ENCODE measurements around the gene TXN2.
"Not testable (repeated sequence)": the region's sequence is repeated elsewhere in the genome, so short reads cannot be mapped to it uniquely, and the experiment has no call there.

TXN2 gene

DNA sequence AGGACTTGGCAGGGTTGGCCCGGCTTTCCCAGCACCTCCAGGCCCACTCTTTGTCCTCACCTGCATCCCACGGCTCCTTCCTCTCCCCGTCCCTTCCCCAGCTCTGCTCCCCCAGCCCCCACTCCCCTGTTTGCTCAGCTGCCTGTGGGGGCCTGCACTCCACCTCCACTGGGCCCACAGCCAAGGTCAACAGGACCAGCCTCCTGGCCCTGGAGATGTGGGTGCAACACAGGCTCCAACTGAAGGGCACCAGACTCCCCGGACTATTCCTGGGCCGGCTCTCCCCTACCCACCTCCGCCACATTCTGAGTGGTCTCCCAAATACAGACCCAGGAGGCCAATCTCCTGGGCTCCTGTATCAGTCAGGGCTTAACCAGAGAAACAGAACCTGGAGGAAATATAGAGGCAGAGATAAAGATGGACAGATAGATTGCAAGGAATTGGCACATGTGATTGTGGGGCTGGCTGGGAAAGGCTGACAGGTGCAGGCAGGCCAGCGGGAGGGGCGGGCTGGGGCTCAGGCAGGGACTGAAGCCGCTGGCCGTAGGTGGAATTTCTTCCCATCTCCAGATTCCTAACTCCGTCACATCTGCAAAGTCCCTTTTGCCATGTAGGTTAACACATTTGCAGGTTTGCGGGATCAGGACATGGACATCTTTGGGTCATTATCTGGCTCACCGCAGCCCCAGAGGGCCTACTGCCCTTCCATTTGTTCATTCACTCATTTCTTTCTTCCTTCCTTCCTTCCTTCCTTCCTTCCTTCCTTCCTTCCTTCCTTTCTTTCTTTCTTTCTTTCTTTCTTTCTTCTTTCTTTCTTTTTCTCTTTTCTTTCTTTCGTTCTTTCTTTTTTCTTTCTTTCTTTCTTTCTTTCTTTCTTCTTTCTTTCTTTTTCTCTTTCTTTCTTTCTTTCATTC lies 47.9 kb downstream of the TXN2 start:
- in situ Hi-C loops (cut with HindIII; ENCODE audit: low sequenced_read_pairs): no loop called here

DNA sequence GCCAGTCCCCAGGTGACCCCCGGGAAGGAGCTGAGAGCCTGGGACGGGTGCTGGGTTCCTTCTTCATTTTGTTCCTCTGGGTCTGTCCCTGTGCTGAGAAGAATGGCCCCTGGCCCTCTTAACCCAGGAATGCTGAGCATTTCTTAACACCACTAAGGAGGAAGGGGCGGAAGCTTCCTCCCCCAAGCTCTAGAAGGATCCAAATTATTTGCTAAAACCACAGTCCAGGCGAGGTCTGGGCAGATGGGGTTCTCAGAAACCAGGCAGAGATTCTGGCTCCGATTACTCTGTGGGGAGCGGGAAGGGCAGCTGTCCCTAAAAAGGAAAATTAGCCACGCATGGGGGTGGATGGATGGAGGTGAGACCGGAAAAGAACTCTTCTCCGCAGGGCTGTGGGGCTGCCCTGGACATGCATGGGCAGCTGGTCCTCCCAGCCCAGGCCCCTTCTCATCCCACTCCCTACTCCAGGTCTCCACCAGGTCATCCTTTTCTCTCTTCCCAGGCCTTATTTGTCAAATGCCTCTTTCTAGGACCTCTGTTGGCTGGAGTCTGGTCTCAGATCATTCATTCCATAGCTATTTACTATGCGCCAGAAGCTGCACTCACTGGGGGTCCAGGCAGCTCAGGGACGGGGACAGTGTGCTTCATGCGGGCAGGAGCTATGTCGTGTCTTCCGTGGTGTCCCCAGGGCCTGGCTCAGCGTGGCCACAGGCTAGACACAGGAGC lies 48.7 kb downstream of the TXN2 start:
- in situ Hi-C loops (cut with HindIII; ENCODE audit: low sequenced_read_pairs): no loop called here

DNA sequence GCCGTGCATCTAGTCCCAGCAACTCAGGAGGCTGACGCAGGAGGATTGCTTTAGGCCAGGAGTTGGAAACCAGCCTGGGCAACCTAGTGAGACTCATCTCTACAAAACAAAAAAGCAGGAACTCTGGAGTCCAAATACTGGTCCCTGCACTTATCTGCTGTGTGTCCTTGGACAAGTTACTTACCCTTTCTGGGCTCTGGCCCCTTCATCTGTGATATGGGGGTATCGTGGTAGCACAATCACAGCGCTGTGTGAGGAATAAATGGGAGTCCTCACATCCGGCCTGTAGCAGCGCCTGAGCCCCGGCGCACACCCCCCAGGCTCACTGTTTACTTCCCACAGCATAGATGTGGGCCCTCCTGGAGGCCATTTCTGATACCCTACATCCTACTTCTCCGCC lies 49.5 kb downstream of the TXN2 start:
- in situ Hi-C loops (cut with HindIII; ENCODE audit: low sequenced_read_pairs): no loop called here

DNA sequence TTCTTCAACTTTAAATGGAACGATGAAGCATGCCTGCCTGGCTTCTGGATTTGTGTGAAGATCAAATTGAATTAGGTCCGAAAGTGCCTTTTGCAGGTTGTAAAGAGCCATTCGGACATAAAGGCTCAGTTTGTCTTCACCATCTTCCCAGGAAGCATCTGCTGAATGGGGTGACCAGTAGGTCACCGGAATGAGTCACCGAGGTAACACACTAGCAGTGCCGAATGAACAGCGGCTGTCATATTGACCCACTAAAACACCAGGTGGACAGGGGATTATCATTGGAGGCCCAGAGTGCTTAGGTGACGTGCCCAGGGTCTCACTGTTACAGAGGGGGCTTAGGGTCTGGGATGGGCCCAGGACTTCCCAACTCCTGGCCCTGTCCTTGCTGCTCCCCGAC lies 50.6 kb downstream of the TXN2 start:
- in situ Hi-C loops (cut with HindIII; ENCODE audit: low sequenced_read_pairs): no loop called here

DNA sequence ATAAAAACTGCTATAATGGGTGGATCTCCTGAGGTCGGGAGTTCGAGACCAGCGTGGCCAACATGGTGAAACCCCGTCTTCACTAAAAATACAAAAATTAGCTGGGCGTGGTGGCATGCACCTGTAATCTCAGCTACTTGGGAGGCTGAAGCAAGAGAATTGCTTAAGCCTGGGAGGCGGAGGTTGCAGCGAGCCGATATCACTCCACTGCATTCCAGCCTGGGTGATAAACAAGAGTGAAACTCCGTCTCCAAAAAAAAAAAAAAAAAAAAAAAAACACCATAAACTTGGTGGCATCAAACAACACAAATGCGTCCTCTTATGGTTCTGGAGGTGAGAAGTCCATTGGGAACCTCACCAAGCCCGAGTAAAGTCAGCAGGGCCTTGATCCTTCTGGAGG lies 53.5 kb downstream of the TXN2 start:
- in situ Hi-C loops (cut with HindIII; ENCODE audit: low sequenced_read_pairs): not testable (repeated sequence)

DNA sequence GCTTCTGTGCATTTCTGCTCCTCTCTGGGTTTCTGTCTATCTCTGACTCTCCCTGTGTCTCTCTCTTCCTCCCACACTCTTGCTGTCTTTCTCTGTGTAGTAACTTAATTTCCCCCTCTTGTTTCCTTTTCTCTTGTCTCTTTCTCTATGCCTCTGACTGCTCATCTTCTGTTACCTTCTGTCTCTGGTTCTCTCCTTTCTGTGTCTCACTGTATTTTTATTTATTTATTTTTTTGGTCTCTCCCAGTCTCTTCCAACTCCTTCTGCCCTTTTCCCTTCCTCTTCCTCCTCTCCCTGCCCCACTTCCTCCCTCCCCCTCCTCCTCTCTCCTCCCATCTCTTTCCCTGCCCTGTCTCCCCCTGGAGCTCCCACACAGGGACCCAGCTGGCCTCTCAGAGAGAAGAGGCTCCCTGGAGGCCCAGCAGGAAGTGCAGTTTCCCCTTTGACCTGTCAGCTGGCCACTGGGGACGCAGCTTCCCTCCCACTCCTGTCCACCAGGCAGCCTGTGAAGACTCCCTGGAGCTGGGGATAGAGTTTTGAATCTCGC lies 55.4 kb downstream of the TXN2 start:
- in situ Hi-C loops (cut with HindIII; ENCODE audit: low sequenced_read_pairs): no loop called here

DNA sequence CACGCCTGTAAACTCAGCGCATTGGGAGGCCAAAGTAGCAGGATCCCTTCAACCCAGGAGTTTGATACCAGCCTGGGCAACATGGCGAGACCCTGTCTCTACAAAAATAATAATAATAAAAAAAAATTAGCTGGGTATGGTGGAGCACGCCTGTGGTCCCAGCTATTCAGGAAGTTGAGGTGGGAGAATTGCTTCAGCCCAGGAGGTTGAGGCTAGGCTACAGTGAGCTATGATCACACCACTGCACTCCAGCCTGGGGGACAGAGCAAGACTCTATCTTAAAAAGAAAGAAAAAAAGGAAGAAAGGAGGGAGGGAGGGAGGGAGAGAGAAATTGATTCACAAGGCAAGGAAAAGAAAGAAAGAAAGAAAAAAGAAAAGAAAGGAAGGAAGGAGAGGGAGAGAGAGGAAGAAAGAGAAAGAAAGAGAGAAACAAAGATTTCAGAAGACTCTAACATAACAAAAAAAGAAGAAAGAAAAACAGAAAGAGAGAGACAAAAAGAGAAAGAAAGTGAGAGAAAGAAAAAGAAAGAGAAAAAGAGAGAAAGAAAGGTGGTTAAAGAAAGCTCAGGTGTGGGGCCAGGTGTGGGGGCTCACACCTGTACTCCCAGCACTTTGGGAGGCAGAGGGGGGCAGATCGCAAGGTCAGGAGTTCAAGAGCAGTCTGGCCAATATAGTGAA lies 56.4 kb downstream of the TXN2 start:
- in situ Hi-C loops (cut with HindIII; ENCODE audit: low sequenced_read_pairs): no loop called here

DNA sequence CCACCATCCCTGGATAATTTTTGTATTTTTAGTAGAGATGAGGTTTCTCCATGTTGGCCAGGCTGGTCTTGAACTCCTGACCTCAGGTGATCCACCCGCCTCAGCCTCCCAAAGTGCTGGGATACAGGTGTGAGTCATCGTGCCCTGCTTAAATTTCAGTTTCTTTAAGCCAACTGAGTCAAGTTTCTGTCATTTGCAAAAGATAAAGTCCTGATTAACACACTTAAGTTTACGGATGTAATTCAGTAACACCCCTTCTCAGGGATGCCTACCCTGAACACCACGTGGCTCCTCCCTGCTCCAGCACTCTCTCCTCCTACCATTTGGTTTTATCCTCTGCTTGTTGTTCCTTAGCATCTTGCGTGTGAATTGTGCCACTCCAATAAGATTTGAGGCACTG lies 57.0 kb downstream of the TXN2 start:
- in situ Hi-C loops (cut with HindIII; ENCODE audit: low sequenced_read_pairs): not testable (repeated sequence)

DNA sequence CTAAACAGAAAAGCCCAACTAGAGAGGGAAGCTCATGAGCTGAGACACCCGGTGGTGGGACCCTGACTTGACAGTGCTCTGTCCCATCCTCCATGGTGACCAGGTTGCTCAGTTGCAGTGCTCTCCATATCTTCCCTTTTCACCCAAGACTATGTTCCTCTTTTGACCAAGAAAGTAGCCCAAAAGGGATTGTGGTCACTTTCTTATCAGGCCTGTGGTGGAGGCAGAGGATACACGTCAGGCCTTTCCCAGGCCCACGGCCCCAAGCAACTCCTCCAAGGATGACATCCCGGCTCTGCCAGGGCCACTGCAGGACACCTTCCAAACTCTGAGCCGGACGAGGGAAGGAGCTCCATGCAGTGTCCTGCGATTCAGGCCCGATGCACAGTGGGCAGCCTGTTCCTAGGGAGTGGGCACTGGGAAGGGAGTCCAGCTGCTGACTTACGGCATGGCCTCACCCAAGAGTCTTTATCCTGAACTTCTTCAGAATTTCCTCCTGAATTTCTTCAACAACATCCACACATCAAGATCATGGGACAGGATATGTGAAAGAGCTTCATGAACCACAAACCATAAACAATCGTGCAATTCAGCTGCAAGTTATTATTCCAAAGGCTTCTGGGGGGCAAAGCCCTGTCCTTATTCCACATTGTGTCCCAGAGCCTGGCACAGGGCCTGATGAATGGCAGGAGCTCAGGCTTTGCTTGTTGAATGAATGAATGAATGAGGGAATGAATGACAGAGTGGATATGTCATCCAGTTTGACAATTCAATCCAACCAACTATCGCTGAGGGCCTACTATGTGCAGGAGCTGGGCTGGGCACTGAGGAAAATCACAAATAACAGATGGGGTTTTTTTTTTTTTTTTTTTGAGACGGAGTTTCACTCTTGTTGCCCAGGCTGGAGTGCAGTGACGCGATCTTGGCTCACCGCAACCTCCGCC lies 57.7 kb downstream of the TXN2 start:
- in situ Hi-C loops (cut with HindIII; ENCODE audit: low sequenced_read_pairs): no loop called here

DNA sequence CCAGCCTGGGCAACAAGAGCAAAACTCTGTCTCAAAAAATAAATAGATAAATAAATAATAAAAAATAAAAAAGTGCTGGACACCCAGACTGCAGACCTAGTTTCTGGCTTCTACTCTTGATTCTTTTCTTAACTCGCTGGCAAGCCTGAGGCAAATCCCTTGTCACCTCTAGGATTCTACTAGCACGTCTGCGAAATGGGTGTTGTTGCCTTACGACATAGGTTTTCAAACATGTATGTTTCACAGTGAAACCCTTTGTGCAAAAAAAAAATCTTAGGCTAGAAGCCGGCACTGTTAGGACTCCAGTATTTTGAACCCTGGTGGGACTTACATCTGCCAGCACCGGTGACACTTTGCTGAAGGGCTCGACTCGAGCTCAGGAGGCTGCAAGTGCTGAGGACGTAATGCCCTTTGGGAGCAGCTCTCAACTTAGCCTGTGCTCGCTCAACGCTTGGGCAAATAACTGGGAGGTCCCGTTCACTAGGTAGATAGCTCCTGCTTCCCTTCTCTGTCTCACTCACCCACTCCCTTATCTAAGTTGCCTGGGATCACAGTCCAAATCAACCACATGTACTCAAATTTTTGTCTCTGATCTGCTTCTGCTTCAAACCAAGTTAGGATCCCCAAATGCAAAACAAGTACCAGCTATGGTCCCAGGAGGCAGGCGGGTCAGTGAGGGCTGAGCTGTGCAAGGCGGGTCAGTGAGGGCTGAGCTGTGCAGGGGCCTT lies 59.0 kb downstream of the TXN2 start:
- in situ Hi-C loops (cut with HindIII; ENCODE audit: low sequenced_read_pairs): no loop called here

DNA sequence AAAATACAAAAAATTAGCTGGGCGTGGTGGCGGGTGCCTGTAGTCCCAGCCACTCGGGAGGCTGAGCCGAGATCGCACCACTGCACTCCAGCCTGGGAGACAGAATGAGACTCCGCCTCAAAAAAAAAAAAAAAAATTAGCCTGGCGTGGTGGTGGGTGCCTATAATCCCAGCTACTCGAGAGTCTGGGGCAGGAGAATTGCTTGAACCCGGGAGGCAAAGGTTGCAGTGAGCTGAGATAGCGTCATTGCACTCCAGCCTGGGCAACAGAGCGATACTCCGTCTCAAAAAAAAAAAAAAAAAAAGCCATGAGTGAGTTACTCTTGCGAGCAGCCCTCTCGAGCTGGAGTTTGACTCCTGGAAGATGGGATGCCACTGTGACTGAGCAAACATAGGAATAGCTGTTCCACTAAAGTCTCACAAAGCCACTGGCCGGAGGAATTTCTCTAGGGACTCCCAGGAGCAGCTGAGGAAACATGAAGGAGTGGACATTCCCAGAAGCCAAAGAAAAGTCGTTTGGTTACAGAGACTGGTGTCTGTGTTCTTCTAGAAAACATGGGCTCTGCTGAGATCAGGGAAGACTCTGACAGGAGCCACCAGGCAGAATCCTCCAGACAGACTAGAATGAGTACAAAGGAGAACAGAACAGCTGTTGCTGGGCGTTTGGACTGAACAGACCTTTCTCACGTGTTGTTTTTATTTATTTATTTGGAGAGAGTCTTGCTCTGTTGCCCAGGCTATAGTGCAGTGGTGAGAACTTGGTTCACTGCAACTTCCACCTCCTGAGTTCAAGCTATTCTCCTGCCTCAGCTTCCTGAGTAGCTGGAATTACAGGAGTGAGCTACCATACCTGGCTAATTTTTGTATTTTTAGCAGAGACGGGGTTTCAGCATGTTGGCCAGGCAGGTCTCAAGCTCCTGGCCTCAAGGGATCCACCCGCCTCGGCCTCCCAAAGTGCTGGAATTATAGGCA lies 61.2 kb downstream of the TXN2 start:
- in situ Hi-C loops (cut with HindIII; ENCODE audit: low sequenced_read_pairs): no loop called here

DNA sequence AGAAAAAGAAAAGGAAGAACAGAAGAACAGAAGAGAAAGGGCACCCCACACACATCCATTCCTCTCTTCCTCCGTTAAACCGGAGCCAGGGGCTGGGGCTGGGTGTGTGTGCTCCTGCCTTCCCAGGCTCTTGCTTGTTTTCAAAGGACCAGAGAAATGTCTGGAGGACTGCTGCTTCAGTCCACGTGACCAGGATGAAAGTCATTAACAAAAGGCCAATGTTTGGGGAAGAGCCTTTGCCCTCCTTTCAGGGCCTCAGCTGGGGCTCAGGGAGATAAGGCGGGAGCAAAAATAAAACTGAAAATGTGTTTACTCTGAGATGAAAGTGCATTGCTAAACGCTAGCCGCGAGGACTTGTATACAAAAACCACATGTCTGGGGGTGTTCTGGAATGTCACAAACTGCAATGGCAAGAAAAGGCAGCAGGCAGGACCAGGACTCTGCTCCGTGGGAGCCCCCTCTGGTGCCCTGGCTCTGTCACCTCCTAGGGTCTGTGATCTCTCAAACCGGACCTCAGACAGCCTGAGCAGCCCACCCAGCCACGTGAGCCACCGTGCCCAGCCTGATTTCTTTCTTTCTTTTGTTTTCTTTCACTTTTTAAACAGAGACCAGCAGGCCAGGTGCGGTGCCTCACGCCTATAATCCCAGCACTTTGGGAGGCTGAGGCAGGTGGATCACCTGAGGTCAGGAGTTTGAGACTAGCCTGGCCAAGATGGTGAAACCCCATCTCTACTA lies 62.1 kb downstream of the TXN2 start:
- in situ Hi-C loops (cut with HindIII; ENCODE audit: low sequenced_read_pairs): no loop called here

DNA sequence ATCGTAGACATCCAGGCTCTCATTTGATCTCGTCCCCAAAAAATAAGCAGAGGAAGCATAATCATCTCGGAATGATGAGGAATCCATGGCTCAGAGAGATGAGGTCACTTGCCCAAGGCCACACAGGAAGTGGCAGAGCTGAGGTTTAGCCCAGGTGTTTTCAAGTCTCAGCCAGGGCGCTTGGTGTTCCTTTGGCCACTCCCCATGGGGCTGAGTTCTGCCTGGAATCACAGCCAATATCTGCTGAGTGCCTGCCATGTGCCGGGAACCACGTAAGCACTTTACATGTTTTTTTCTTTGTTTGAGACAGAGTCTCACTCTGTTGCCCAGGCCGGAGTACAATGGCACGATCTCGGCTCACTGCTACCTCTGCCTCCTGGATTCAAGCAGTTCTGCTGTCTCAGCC lies 64.2 kb downstream of the TXN2 start:
- in situ Hi-C loops (cut with HindIII; ENCODE audit: low sequenced_read_pairs): no loop called here

Measured in endothelial cell of hepatic sinusoid (primary cell).